OCI-LY1 (cell line): ENCODE measurements around the gene ZNF30.

Experiments used
- EZH2 ChIP-seq: fragments of 200-600 bp; sonication (generic), shearing (Covaris generic); IDR thresholded peaks from 2 replicates; pipeline ENCODE4 v1.8.0; 2017; ENCODE audit warnings: borderline replicate concordance, mixed run types, mild to moderate bottlenecking, antibody characterized with exemption, low read length, moderate library complexity, mixed read lengths
- TF ChIP-seq, protein P1 (sequence below): fragments of 200-600 bp; sonication (generic), shearing (Covaris generic); IDR thresholded peaks from 2 replicates; pipeline ENCODE4 v1.5.1; 2017; ENCODE audit warnings: mild to moderate bottlenecking, antibody characterized with exemption, low read length, moderate library complexity, mixed read lengths

DNA sequence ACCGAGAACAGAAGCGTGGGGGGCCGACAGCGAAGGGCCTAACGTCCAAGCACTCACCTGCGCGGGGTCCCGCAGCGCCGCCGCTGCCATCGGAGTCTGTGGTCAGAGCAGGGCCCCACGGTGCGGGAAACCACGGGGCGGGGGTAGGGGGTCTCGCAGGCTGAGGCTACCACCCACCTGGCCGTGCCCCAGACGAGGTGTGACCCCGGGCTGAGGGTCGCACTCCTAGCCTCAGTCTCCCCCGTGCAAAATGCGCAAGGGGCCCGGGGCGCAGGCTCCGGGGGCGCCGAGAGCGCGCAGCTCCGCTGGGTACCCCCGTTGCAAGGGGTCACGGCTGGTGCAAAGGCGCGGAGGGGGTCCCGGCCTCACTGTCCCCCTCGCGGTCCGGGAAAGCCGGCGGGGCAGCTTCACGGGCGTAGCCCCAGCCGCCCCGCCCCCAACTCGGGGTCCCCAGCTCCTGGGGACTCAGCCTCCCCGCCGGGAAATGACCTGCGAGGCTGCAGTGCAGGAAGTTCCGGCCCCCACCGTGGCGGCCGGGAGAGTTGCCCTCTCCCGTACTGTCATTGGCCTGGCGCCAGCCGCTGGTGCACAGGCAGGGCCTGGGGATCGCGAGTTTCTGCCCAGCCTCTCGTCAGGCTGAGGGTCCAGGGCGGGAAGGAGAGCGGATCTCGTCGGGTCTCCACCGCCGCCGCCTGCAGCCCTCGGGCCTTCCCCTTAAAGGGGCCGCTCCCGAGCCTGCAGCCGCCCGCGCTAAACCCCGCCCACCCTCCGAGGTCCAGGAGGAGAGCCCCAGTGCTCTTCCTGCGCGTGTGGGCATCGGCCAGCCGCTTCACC, 37.1 kb downstream of the ZNF30 start, which contains the start of gene ZNF792:
- TF ChIP-seq, protein P1, sequence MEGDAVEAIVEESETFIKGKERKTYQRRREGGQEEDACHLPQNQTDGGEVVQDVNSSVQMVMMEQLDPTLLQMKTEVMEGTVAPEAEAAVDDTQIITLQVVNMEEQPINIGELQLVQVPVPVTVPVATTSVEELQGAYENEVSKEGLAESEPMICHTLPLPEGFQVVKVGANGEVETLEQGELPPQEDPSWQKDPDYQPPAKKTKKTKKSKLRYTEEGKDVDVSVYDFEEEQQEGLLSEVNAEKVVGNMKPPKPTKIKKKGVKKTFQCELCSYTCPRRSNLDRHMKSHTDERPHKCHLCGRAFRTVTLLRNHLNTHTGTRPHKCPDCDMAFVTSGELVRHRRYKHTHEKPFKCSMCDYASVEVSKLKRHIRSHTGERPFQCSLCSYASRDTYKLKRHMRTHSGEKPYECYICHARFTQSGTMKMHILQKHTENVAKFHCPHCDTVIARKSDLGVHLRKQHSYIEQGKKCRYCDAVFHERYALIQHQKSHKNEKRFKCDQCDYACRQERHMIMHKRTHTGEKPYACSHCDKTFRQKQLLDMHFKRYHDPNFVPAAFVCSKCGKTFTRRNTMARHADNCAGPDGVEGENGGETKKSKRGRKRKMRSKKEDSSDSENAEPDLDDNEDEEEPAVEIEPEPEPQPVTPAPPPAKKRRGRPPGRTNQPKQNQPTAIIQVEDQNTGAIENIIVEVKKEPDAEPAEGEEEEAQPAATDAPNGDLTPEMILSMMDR, result no peak
- TF ChIP-seq EZH2, result no peak
